HG02571 (cell line): ENCODE measurements around the gene RAPGEF1.
A peak's percentile ranks its signal among the peaks of the same experiment; 100 is the strongest.
"Not testable (repeated sequence)": the region's sequence is repeated elsewhere in the genome, so short reads cannot be mapped to it uniquely, and the experiment has no call there.

Experiments
- ATAC-seq: cut with Tn5 transposase; IDR thresholded peaks from one replicate; pipeline ENCODE4 v1.9.1; 2021; ENCODE audit warnings: mild to moderate bottlenecking, moderate library complexity; ENCODE audit not compliant: unreplicated experiment

Gene RAPGEF1

GRCh38 chr9:131753751-131754150 lies 13.9 kb upstream of the RAPGEF1 start:
- ATAC-seq, result not testable (repeated sequence)

GRCh38 chr9:131752231-131752884 lies 12.5 kb upstream of the RAPGEF1 start:
- no peak for ATAC-seq

GRCh38 chr9:131748411-131748955 lies 8.6 kb upstream of the RAPGEF1 start:
- ATAC-seq, result no peak

- no peak for ATAC-seq
Observed at GRCh38 chr9:131747352-131747751, 7.5 kb upstream of the RAPGEF1 start.

GRCh38 chr9:131745610-131746009 lies 5.7 kb upstream of the RAPGEF1 start:
- ATAC-seq, result no peak

- ATAC-seq, result no peak
Observed at GRCh38 chr9:131744720-131745201, 4.9 kb upstream of the RAPGEF1 start.

- ATAC-seq, result no peak
Observed at GRCh38 chr9:131744171-131744719, 4.4 kb upstream of the RAPGEF1 start.

GRCh38 chr9:131743501-131743900 lies 3.6 kb upstream of the RAPGEF1 start:
- ATAC-seq, result no peak

GRCh38 chr9:131743096-131743495 lies 3.2 kb upstream of the RAPGEF1 start:
- no peak for ATAC-seq

GRCh38 chr9:131740898-131741297 lies 1.0 kb upstream of the RAPGEF1 start:
- no peak for ATAC-seq

GRCh38 chr9:131739133-131739958 lies 530 bp downstream of the RAPGEF1 start:
- ATAC-seq, result peak; percentile 34

- no peak for ATAC-seq
Observed at GRCh38 chr9:131738293-131739132, 1.4 kb downstream of the RAPGEF1 start.

GRCh38 chr9:131737426-131737825 lies 2.5 kb downstream of the RAPGEF1 start:
- no peak for ATAC-seq

- ATAC-seq, result no peak
Observed at GRCh38 chr9:131736431-131736830, 3.4 kb downstream of the RAPGEF1 start.

GRCh38 chr9:131735238-131736128 lies 4.4 kb downstream of the RAPGEF1 start:
- ATAC-seq, result no peak

GRCh38 chr9:131734781-131735180 lies 5.1 kb downstream of the RAPGEF1 start:
- no peak for ATAC-seq

- ATAC-seq, result no peak
Observed at GRCh38 chr9:131734165-131734610, 5.7 kb downstream of the RAPGEF1 start.

GRCh38 chr9:131733541-131734061 lies 6.3 kb downstream of the RAPGEF1 start:
- ATAC-seq, result no peak

GRCh38 chr9:131732636-131733289 lies 7.1 kb downstream of the RAPGEF1 start:
- ATAC-seq, result no peak
